ENCODE measurements around the gene SAP130. TPM values are rescaled to one million over a fixed set of nuclear protein-coding genes. Genes with fewer than 3 reads are reported as not detected.

Gene SAP130
- total and polyA plus RNA-seq, 4 donors = 3.3 to 5.3 (median 4.5) TPM

DNA sequence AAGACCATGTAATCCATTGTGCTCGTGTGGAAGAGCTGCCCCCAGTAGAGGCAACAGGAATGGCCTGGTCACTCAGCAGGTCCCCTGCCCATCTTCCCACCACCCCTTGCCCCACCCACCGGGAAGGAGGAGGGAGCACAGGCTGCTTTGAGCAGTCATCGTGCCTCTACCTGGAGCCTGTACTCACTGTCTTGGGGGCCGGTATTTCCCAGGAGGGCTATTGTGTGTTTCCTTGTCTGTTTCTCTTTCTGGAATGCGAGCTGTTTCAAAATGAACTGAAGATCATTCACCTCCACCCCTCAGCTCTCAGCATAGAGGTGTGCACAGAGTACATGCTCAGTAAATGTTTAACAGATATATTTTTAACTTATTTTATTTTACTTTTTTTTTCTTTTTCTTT is 134.4 kb downstream of the SAP130 start (continued):
- no peak for TF ChIP-seq ATF3 (IDR thresholded peaks at IDR 0.05)

- DNase-seq (ENCODE audit: low spot score) = no peak
- TF ChIP-seq YY1 (IDR thresholded peaks at IDR 0.05) (no peak), JUND (IDR thresholded peaks at IDR 0.05) (no peak), MAX (IDR thresholded peaks at IDR 0.05) (no peak)
- Histone ChIP-seq H3K36me3 (ENCODE audit: control insufficient read depth in 4 of 4, insufficient read depth in 3 of 4, low read depth in 1 of 4, low read length in 3 of 4) (no peaks in the 10 kb centered on the region), H3K4me3 (ENCODE audit: low read depth in 1 of 3, low read length in 3 of 3) (peak overlapping the region in 2 of 3 donors; percentile 33 to 38), H3K9ac (ENCODE audit: low read depth in 1 of 2, low read length in 2 of 2) (no peak overlapping the region), H3K27me3 (ENCODE audit: control insufficient read depth in 4 of 4, insufficient read depth in 4 of 4, low read length in 3 of 4) (no peaks in the 10 kb centered on the region), H3K9me3 (ENCODE audit: control insufficient read depth in 4 of 4, low read length in 3 of 4) (no peaks in the 10 kb centered on the region), H3K4me1 (ENCODE audit: control insufficient read depth in 4 of 4, insufficient read depth in 4 of 4, low read length in 3 of 4) (peaks cover 5 to 19% (median 15%) of the 10 kb centered on the region in 4 donors), H3K27ac (ENCODE audit: low read depth in 1 of 2, low read length in 2 of 2) (no peak overlapping the region)
- WGBS = 37% methylated on average over 14 of the region's 14 CpGs
These were observed 134.8 kb downstream of the SAP130 start for GRCh38 chr2:127893033-127893432.

- Histone ChIP-seq H3K27ac (ENCODE audit: low read depth in 1 of 2, low read length in 2 of 2) (no peak overlapping the region), H3K4me1 (ENCODE audit: control insufficient read depth in 4 of 4, insufficient read depth in 4 of 4, low read length in 3 of 4) (peaks cover 3 to 22% (median 17%) of the 10 kb centered on the region in 4 donors), H3K4me3 (ENCODE audit: low read depth in 1 of 3, low read length in 3 of 3) (no peak overlapping the region), H3K36me3 (ENCODE audit: control insufficient read depth in 4 of 4, insufficient read depth in 3 of 4, low read depth in 1 of 4, low read length in 3 of 4) (no peaks in the 10 kb centered on the region), H3K27me3 (ENCODE audit: control insufficient read depth in 4 of 4, insufficient read depth in 4 of 4, low read length in 3 of 4) (no peaks in the 10 kb centered on the region), H3K9ac (ENCODE audit: low read depth in 1 of 2, low read length in 2 of 2) (no peak overlapping the region), H3K9me3 (ENCODE audit: control insufficient read depth in 4 of 4, low read length in 3 of 4) (no peaks in the 10 kb centered on the region)
- no peak for DNase-seq (ENCODE audit: low spot score)
- TF ChIP-seq JUND (IDR thresholded peaks at IDR 0.05) (no peak), RAD21 (IDR thresholded peaks at IDR 0.05) (no peak), FOXA2 (IDR thresholded peaks at IDR 0.05) (no peak), CTCF (IDR thresholded peaks at IDR 0.05; ENCODE audit: low read depth, low read length, missing input control) (no peak), FOXA1 (IDR thresholded peaks at IDR 0.05) (no peak), ZBTB33 (IDR thresholded peaks at IDR 0.05) (no peak), ATF3 (IDR thresholded peaks at IDR 0.05) (no peak), GABPA (IDR thresholded peaks at IDR 0.05 in 1 of 2, conservative IDR thresholded peaks at IDR 0.05 in 1 of 2) (no peak), NR2F2 (IDR thresholded peaks at IDR 0.05) (no peak), EGR1 (IDR thresholded peaks at IDR 0.05; ENCODE audit: low read depth in 2 of 2) (no peak)
- WGBS = 77% methylated on average over 5 of the region's 5 CpGs
These were observed 136.0 kb downstream of the SAP130 start for GRCh38 chr2:127891811-127892210.

Small RNA genes lying within 50 kb of the gene (small RNA-seq; reads per million reads assigned to genes)
- gene AC012306.1 (not detected), gene AC108059.3 (not detected), gene RF00019 (not detected)

Other genes starting within 250 kb of the SAP130 start
- gene WDR33, start 216.9 kb downstream of the SAP130 start, total RNA-seq = 10 to 100 TPM; 23.7 to 37.5 TPM
- gene WDR33, start 216.9 kb downstream of the SAP130 start, polyA plus RNA-seq = 10 to 100 TPM in 1 of 2 donors, 1 to 10 TPM in 1; 8.2 to 21.2 TPM
- 10 to 100 TPM; 14.3 to 17.0 TPM for gene POLR2D, start 169.9 kb downstream of the SAP130 start, total RNA-seq
- 10 to 100 TPM; 11.4 to 11.9 TPM for gene POLR2D, start 169.9 kb downstream of the SAP130 start, polyA plus RNA-seq
- 1 to 10 TPM; 6.7 to 8.0 TPM for gene AMMECR1L, start 142.1 kb downstream of the SAP130 start, total RNA-seq
- 1 to 10 TPM; 1.5 to 5.4 TPM for gene AMMECR1L, start 142.1 kb downstream of the SAP130 start, polyA plus RNA-seq
- gene UGGT1, start 63.1 kb upstream of the SAP130 start, total RNA-seq = 10 to 100 TPM; 51.5 to 74.7 TPM
- gene UGGT1, start 63.1 kb upstream of the SAP130 start, polyA plus RNA-seq = 10 to 100 TPM in 1 of 2 donors, 1 to 10 TPM in 1; 6.7 to 13.4 TPM